Activated gamma-delta T cell (primary cell): Measurements from ENCODE around the gene SNX22.
A peak's percentile ranks its signal among the peaks of the same experiment; 100 is the strongest.

Experiments used
- DNase-seq: peaks from one replicate; lab custom pipeline; 2025; lab: John Stamatoyannopoulos, UW

Gene SNX22

GRCh38 chr15:64156652-64157331 lies 5.3 kb downstream of the SNX22 start:
- DNase-seq: no peak

- no peak for DNase-seq
These were observed 6.1 kb downstream of the SNX22 start for GRCh38 chr15:64157599-64158125.

DNA sequence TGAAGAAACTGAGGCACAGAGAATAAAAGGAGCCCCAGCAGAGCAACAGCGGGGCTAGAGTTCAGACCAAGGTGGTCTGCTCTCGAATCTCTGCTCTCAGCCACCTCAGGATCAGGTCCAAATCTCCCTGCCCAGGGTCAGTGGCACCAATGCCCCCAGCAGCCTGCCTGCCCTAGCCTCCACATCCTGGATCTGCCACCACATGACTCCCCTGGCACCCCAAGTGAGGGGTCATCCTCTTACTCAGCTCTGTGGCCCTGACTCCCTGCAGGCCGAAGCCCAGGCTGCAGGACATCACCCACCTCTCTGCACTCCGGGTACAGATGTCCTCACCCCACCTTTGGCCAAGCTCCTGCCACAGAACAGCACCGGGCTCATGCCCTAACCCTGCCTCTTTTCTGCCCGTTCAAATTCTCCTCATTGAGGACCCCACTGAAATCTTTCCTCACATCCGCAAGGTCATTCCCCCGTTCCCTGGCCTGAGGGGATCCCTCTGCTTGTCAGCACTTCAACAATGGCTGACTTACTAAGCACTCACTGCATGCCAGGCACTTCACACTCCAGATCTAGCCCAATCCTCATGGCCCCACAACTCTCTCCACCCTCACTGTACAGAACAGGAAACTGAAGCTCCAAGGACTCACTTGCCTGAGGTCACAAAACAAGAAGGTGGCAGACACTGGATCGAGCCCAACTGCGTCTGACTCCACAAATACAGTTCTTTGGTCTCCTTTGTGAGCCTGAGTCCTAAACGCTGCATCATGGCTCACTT lies 7.0 kb downstream of the SNX22 start:
- DNase-seq: no peak

- DNase-seq: no peak
These were observed 10.4 kb downstream of the SNX22 start for GRCh38 chr15:64161688-64162477.

DNA sequence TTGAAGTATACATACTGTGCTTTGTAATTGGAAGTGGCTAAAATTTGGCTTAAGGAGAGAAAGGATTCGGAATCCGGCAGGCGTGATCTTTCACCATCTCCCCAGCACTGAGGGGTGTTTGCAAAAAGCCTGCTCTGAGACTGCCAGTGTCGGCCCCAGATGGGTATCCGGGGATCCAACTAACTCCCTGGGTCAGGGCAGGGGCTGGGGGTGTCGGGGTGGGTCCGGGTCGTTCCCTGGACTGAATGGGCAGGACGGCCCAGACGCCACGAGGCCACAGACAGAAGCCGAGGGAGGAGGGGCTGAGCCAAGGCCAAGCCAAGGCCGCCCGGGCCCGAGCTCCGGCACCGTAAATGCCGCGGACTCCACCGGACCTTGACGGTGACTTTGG lies 10.9 kb downstream of the SNX22 start:
- DNase-seq: no peak

DNA sequence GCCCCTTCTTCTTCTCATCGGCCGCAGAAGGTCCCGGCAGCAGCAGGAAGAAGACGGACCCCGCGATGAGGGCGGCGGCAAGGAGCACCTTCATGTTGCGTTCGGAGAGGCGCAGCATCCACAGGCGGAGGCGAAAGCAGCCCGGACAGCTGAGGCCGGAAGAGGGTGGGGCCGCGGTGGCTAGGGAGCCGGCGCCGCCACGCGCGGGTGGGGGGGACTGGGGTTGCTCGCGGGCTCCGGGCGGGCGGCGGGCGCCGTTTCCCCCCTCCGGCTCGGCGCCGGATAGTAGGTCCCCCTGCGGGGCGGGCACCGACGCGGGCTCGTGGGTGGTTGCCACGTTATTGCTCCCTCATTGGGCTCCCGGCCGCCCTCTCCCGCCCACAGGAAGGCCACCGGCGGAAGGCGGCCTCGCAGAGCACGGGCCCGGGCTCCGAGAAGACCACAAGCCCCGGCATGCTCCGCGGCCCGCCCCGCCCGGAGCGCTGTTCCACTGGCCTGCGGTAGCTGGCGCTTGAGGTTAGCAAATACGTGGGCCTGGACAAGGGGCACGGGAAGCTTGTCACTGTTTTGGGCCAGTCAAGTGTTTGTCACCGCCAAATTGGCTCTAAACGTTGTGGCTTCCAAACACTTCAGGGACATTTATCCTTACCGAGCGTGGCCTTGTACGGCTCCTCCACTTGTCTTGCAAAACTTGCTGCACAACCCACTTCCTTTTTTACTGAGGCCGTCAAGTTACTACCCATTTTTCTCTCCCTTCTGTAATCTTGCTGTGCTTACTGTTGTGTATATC lies 11.5 kb downstream of the SNX22 start, which contains the start of gene PPIB:
Gene PPIB, minus strand, starts transcription at position 154 of the 790 bp plus-strand sequence. Its CDS starts 36 bp downstream, at position 118.
- peak; percentile 98 for DNase-seq

- DNase-seq: no peak
These were observed 12.3 kb downstream of the SNX22 start for GRCh38 chr15:64163659-64164362.

DNA sequence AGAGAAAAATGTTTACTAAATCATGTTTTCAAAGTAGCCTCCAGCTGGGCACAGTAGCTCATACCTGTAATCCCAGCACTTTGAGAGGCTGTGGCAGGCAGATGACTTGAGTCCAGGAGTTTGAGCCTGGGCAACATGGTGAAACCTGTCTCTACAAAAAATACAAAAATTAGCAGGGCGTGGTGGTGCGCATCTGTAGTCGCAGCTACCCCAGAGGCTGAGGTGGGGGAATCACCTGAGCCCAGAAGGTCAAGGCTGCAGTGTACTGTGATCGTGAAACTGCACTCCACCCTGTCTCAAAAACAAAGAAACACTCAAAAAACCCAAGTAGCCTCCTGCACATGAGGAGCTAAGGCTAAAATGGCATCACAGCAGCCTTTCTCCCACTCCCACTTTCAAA lies 12.9 kb downstream of the SNX22 start:
- no peak for DNase-seq

DNA sequence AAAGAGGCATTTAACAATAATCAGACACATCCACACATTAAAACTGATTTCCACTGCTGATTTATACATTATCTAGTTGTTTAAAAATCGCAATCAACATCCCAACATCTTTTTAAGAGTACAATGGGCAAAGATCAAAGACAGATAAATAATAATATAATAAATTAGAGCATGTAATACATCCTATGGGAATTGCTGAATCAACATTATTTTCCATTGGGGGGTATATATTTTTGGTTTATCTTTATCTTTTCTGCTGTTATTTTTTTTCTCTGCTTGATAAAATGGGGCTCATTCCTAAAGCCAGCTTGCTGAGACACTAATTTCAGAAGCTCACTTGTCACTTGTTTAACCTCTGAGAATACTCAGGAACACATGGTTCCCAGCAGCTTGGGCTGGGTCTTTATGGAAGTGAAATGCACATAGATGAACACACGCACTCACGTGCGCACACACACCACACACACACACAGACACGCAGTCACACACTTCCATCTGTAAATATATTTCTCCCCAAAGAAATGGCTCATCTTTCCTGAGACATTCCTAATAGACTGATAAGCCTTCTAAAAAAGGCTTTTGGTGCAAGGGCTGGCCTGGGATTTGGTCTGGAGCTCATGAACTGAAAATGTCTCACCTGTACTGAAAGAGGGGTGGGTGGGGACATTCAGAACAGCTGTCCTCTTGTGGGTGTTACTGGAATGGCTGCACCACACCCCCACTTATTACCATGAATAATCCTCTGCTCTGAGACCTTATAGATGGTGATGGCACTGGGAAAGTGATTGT lies 14.8 kb downstream of the SNX22 start:
- no peak for DNase-seq

GRCh38 chr15:64180235-64180824 lies 28.8 kb downstream of the SNX22 start:
- no peak for DNase-seq

GRCh38 chr15:64182859-64183370 lies 31.4 kb downstream of the SNX22 start:
- DNase-seq: no peak

- DNase-seq: no peak
These were observed 33.8 kb downstream of the SNX22 start for GRCh38 chr15:64185146-64185911.

- DNase-seq: no peak
These were observed 36.1 kb downstream of the SNX22 start for GRCh38 chr15:64187396-64188191.

GRCh38 chr15:64191971-64192830 lies 40.7 kb downstream of the SNX22 start:
- no peak for DNase-seq

- DNase-seq: no peak
These were observed 42.4 kb downstream of the SNX22 start for GRCh38 chr15:64193971-64194370.

GRCh38 chr15:64197425-64197824 lies 45.9 kb downstream of the SNX22 start:
- no peak for DNase-seq

GRCh38 chr15:64205202-64205601 lies 53.7 kb downstream of the SNX22 start:
- no peak for DNase-seq
